GM18519 (cell line): ENCODE measurements around the gene ADAMTSL1.
"Not testable (repeated sequence)": the region's sequence is repeated elsewhere in the genome, so short reads cannot be mapped to it uniquely, and the experiment has no call there.

Experiments used
- ATAC-seq: cut with Tn5 transposase; IDR thresholded peaks from one replicate; pipeline ENCODE4 v1.9.1; 2021; ENCODE audit warnings: mild to moderate bottlenecking, moderate library complexity; ENCODE audit not compliant: unreplicated experiment, low FRiP score

Gene ADAMTSL1

DNA sequence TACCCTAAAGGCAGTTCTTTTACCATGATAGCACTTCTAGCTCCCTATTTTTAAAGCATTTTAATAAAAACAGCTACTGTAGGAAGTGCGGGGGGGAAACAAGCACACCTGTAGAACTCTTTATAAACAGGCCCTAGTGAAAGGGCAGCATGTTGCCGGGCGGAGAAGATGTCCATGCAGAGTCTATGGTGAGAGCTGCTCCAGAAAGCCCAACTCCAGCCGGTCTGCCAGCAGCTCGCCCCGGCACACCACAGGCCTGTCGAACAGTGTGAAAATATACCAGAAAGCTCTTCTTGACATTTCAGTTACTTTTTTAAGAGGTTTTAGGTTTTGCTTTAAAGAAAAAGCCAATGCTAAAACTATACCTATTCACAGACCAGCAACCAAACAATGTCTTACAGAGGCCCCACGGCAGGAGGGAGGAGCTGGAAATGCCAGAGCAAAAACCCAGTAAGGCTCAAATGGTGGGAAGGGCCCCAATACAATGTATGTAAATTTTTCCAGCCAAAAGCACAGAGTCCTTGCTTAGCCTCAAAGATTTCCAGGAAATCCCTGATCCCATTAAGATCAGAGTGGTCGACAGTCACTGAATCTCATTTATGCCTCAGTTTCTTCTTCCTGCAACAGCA lies 437.9 kb downstream of the ADAMTSL1 start:
- ATAC-seq = no peak

GRCh38 chr9:18920141-18921084 lies 446.5 kb downstream of the ADAMTSL1 start:
- ATAC-seq = no peak

GRCh38 chr9:18921366-18922075 lies 447.6 kb downstream of the ADAMTSL1 start:
- ATAC-seq = no peak

DNA sequence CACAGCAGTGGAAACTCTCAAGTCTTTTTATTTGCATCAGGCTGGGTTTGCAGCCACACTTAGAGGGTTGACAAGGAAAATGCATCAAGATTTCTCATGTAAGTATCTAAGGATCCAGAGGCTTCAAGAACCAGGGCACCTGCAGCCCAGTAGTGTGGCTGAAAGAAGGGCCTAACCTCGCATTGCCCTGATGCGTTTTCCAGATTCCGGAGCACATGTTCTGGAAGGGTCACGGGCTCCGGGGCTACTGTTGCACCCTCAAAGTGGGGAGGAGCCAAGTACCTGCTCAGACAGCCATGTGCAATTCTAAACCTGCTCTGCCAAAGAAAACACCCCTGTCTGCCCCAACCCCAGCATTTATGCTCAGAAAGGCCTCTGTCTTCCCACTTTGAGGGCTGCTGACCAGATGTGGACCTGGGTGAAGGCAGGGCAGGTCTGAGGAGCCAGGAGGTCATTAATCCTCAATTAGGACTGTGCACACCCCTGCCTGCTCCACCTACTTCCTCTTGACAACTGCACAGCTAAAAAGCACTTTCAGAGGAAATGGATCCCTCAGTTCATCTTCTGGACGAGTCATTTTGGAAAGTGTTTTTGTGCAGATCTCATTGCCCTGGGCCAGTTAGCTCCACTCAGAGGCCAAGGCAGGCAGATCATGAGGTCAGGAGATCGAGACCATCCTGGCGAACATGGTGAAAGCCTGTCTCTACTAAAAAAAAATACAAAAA lies 448.4 kb downstream of the ADAMTSL1 start:
- no peak for ATAC-seq

- ATAC-seq = no peak
Measured at GRCh38 chr9:18923167-18923566, 449.2 kb downstream of the ADAMTSL1 start.

- ATAC-seq = no peak
Measured at GRCh38 chr9:18923671-18924430, 449.9 kb downstream of the ADAMTSL1 start.

GRCh38 chr9:18925880-18926279 lies 451.9 kb downstream of the ADAMTSL1 start:
- ATAC-seq = no peak

- ATAC-seq = no peak
Measured at GRCh38 chr9:18926513-18926912, 452.6 kb downstream of the ADAMTSL1 start.

- ATAC-seq = no peak
Measured at GRCh38 chr9:18928711-18929110, 454.8 kb downstream of the ADAMTSL1 start.

DNA sequence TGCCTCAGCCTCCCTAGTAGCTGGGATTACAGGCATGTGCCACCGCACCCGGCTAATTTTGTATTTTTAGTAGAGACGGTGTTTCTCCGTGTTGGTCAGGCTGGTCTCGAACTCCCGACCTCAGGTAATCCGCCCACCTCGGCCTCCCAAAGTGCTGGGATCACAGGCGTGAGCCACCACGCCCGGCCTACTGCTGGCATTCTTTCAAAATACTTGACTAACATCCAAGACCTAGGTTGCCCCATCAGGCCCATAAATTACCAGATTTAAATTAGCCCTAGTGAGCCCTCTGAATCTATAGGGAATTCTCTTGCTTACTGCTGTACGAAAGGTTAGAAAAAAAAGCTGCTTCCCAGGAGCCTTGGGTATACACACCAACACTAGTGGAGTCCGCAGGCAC lies 456.7 kb downstream of the ADAMTSL1 start:
- ATAC-seq = not testable (repeated sequence)

DNA sequence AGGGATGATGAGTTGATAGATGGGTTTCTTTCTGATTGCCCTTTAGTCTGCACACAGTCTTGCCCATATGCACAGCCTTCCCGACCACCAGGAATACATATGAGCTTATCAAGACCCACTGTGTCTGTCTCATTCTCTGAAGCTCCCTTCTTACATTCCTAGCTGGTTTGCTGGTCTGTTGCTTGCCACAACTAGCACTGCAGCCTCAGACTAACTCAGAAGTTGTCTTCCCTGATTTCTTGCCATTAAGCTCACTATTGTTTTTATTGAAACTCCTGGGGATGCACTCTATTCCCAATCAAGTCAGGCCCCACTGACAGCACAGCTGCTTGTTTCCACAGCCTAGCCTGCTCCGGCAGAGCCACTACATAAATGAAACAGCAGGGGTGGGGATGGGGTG lies 461.6 kb downstream of the ADAMTSL1 start:
- no peak for ATAC-seq

DNA sequence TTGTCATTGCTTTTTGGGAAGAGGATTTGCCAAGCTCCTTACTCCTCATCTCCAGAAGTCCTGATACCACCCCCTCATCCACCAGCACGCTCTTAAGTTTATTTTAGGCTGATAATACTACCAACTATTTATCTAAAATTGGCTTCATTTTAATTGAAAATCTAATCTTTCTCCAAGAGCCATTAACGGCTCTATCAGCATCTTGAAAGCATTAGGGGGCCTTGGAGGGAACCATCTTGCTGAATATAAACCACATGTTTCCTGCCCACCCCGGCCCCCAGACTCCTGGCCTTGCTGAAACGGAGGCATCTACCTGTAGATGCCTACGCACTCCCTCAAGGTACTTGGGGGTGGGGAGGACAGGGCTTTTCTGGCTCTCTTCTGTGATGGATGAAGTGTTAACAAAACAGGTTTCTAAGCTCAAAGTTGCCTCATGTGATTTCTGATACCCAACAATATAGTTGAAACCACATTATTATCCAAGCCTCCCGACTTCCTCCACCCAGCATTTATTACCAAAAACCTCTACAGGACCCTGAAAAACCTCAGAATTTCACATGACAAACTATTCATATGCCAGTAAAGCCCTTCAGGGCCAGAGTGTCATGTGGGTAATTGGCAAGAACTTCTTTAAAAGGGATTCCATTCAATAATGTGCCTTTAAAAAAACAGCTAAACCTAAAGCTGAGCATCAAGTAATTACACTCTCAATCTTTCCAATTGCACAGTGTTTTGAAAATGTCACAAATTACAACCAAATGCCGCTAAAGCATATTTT lies 462.3 kb downstream of the ADAMTSL1 start:
- ATAC-seq = no peak

GRCh38 chr9:18939943-18940342 lies 466.0 kb downstream of the ADAMTSL1 start:
- ATAC-seq = no peak

GRCh38 chr9:18941060-18941740 lies 467.2 kb downstream of the ADAMTSL1 start:
- ATAC-seq = no peak

- ATAC-seq = no peak
Measured at GRCh38 chr9:18942801-18943200, 468.8 kb downstream of the ADAMTSL1 start.

DNA sequence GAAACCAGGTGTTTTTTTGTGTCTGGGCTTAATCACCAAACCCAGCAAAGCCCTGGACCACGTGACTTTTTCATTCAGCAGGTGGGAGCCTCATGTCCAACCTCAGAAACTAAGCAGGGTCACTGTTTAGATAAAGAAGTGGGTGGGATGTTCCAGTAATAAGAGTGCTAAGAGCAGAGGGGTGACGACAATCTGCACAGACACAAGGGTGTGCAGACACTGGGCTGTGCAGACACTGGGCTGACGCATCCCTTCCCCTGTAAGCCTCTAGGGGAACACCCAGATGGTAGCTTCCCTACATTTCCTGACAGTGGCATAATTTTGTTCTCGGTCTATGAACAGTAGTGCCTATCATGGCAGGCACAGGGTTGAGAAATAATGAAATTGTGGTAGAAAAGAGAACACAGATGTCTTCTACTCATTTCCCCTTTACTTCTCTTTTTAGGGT lies 474.0 kb downstream of the ADAMTSL1 start:
- ATAC-seq = no peak

- ATAC-seq = no peak
Measured at GRCh38 chr9:18951936-18952335, 478.0 kb downstream of the ADAMTSL1 start.

GRCh38 chr9:18955626-18956025 lies 481.7 kb downstream of the ADAMTSL1 start:
- ATAC-seq = no peak
